ENCODE data around the gene GDNF. TPM values are rescaled to one million over a fixed set of nuclear protein-coding genes. Genes with fewer than 3 reads are reported as not detected.

GDNF gene
- total RNA-seq, 1 experiment from 2014 or later = not detected

DNA sequence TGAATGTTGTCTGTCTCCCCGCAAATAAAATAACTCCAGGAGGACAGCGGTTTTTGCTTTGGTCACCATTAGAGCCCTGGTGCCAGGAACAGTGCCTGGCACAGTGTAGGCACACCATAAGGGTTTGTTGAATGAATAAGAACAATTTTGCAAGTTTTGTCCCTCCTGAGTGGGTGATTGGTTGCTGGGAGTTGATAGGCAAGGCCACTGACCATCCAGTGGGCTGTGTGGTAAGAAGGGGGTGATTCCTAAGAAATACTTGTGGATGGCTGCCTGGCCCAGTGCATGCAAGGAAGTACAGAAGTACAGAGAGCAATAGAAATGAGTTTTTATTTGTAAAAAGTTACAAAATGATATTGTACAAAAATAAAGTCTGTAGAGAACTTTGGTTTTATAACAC, 27.5 kb downstream of the GDNF start:
- no peak overlapping the region for H3K4me3 ChIP-seq (ENCODE audit: low read depth in 2 of 2, low read length in 2 of 2)
- CTCF ChIA-PET = no interaction called here
- H3K9me3 ChIP-seq (ENCODE audit: control insufficient read depth, insufficient read depth, low read depth, low read length) = no peaks in the 10 kb centered on the region
- no TSS peak for BruUV-seq (replicated peaks)
- H3K36me3 ChIP-seq (ENCODE audit: control insufficient read depth, insufficient read depth, low read length) = no peaks in the 10 kb centered on the region
- intact Hi-C loops (cut with micrococcal nuclease; ENCODE audit: unreplicated experiment) (no loop called here), in situ Hi-C loops (cut with HindIII; ENCODE audit: low pct_unique_long_range_greater_than_20kb, low sequenced_read_pairs) (no loop called here)
- ATAC-seq (no peak), DNase-seq (ENCODE audit: low read depth, low spot score) (no peak)
- H3K27ac ChIP-seq (ENCODE audit: low read length) = no peak overlapping the region
- no peaks in the 10 kb centered on the region for H3K27me3 ChIP-seq (ENCODE audit: control insufficient read depth, insufficient read depth, low read length)
- TF ChIP-seq, protein P1, sequence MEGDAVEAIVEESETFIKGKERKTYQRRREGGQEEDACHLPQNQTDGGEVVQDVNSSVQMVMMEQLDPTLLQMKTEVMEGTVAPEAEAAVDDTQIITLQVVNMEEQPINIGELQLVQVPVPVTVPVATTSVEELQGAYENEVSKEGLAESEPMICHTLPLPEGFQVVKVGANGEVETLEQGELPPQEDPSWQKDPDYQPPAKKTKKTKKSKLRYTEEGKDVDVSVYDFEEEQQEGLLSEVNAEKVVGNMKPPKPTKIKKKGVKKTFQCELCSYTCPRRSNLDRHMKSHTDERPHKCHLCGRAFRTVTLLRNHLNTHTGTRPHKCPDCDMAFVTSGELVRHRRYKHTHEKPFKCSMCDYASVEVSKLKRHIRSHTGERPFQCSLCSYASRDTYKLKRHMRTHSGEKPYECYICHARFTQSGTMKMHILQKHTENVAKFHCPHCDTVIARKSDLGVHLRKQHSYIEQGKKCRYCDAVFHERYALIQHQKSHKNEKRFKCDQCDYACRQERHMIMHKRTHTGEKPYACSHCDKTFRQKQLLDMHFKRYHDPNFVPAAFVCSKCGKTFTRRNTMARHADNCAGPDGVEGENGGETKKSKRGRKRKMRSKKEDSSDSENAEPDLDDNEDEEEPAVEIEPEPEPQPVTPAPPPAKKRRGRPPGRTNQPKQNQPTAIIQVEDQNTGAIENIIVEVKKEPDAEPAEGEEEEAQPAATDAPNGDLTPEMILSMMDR (IDR thresholded peaks at IDR 0.05) = no peak
- no peak for TF ChIP-seq TCF7L2 (IDR thresholded peaks at IDR 0.05; ENCODE audit: low read depth, low read length)
- TF ChIP-seq POLR2AphosphoS5 (IDR thresholded peaks at IDR 0.05; ENCODE audit: low read depth, low read length) = no peak
- TF ChIP-seq, protein P2, sequence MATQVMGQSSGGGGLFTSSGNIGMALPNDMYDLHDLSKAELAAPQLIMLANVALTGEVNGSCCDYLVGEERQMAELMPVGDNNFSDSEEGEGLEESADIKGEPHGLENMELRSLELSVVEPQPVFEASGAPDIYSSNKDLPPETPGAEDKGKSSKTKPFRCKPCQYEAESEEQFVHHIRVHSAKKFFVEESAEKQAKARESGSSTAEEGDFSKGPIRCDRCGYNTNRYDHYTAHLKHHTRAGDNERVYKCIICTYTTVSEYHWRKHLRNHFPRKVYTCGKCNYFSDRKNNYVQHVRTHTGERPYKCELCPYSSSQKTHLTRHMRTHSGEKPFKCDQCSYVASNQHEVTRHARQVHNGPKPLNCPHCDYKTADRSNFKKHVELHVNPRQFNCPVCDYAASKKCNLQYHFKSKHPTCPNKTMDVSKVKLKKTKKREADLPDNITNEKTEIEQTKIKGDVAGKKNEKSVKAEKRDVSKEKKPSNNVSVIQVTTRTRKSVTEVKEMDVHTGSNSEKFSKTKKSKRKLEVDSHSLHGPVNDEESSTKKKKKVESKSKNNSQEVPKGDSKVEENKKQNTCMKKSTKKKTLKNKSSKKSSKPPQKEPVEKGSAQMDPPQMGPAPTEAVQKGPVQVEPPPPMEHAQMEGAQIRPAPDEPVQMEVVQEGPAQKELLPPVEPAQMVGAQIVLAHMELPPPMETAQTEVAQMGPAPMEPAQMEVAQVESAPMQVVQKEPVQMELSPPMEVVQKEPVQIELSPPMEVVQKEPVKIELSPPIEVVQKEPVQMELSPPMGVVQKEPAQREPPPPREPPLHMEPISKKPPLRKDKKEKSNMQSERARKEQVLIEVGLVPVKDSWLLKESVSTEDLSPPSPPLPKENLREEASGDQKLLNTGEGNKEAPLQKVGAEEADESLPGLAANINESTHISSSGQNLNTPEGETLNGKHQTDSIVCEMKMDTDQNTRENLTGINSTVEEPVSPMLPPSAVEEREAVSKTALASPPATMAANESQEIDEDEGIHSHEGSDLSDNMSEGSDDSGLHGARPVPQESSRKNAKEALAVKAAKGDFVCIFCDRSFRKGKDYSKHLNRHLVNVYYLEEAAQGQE (IDR thresholded peaks at IDR 0.05; ENCODE audit: insufficient read depth in 1 of 2, low read depth in 2 of 2, low read length in 1 of 2) = no peak
- no peak for TF ChIP-seq SIN3A (IDR thresholded peaks at IDR 0.05; ENCODE audit: borderline replicate concordance, insufficient read depth, low read depth, low read length)
- H3K4me1 ChIP-seq (ENCODE audit: control insufficient read depth, insufficient read depth, low read length) = no peaks in the 10 kb centered on the region
- POLR2A ChIA-PET = no interaction called here

DNA sequence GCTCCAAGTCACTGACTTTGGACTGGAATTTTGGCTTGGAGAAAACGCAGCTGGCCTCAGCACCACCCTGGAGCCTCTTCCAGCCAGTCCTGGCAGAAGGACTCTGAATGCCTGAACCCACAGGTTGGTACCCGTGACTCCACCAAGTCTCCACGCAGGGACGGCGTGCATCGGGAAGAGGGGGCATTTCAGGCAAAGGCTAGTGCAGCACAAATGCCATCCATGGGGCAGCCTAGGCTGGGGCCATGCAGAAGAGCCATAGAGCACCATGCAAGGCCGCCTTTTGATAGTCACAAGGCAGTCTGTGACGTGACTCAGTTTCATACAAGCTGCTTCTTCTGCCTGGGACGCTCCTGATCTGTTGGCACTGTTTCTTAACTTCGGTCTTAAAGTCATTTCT, 28.0 kb downstream of the GDNF start:
- intact Hi-C loops (cut with micrococcal nuclease; ENCODE audit: unreplicated experiment) (no loop called here), in situ Hi-C loops (cut with HindIII; ENCODE audit: low pct_unique_long_range_greater_than_20kb, low sequenced_read_pairs) (no loop called here)
- ATAC-seq = no peak
- no peaks in the 10 kb centered on the region for H3K36me3 ChIP-seq (ENCODE audit: control insufficient read depth, insufficient read depth, low read length)
- TF ChIP-seq, protein P1 (IDR thresholded peaks at IDR 0.05) = no peak
- TF ChIP-seq TCF7L2 (IDR thresholded peaks at IDR 0.05; ENCODE audit: low read depth, low read length) = no peak
- TF ChIP-seq, protein P2 (IDR thresholded peaks at IDR 0.05; ENCODE audit: insufficient read depth in 1 of 2, low read depth in 2 of 2, low read length in 1 of 2) = no peak
- TF ChIP-seq POLR2AphosphoS5 (IDR thresholded peaks at IDR 0.05; ENCODE audit: low read depth, low read length) = no peak
- TF ChIP-seq SIN3A (IDR thresholded peaks at IDR 0.05; ENCODE audit: borderline replicate concordance, insufficient read depth, low read depth, low read length) = no peak
- no peaks in the 10 kb centered on the region for H3K4me1 ChIP-seq (ENCODE audit: control insufficient read depth, insufficient read depth, low read length)
- H3K27me3 ChIP-seq (ENCODE audit: control insufficient read depth, insufficient read depth, low read length) = no peaks in the 10 kb centered on the region
- no peak overlapping the region for H3K27ac ChIP-seq (ENCODE audit: low read length)
- BruUV-seq (replicated peaks) = no TSS peak
- no peak overlapping the region for H3K4me3 ChIP-seq (ENCODE audit: low read depth in 2 of 2, low read length in 2 of 2)
- no peak for DNase-seq (ENCODE audit: low read depth, low spot score)
- POLR2A ChIA-PET = no interaction called here
- no peaks in the 10 kb centered on the region for H3K9me3 ChIP-seq (ENCODE audit: control insufficient read depth, insufficient read depth, low read depth, low read length)
- CTCF ChIA-PET = no interaction called here

All from Panc1 (cell line).